ENCODE measurements around the gene XPNPEP3.

The XPNPEP3 gene

DNA sequence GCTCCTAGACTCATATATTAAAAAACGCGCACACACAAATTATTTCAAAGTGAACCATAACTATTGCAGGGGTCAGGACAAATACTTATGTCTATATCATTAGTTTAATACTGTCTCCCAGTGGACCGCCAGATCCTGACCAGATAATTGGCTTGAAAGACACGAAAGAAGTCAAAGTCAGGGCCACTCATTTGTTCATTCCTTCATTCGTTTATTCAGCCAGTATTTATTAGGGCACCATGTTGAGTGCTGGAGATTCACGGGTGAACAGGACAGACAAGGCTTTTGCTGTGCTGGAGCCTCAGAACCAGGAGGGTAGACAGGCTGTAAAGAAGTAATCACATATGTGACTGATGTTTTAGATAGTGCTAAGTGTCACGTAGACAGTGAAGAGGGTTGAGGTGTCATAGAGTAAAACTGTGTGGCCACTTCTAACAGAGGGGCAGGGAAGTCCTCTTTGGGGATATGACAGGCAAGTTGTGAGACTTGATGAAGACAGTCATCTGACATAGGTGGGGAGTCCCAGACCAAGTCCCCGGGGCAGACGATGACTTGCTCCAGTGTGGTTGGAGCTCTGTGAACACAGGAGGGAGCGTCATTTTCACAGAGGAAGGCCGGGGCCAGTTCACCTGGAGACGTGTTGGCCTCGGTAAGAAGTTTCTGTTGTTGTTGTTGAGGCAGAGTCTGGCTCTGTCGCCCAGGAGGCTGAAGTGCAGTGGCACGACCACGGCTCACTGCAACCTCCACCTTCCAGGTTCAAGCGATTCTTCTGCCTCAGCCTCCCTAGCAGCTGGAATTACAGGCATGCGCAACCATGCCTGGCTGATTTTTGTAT lies 120.1 kb downstream of the XPNPEP3 start:
- H3K27ac ChIP-seq (ENCODE audit: extremely low read depth, low read depth, low read length) = no peak overlapping the region
- ChIA-PET POLR2A (no interaction called here), CTCF (interaction anchor here (0.6 kb wide), 2 partner anchors 120 to 376 kb away, joined by 3 read pairs; partner anchors contain the start of gene XPNPEP3)
- no peaks in the 10 kb centered on the region for H3K9me3 ChIP-seq (ENCODE audit: control insufficient read depth, insufficient read depth, low read depth, low read length)
- no peaks in the 10 kb centered on the region for H3K4me1 ChIP-seq (ENCODE audit: control insufficient read depth, insufficient read depth, low read length)
- TF ChIP-seq, protein P1, sequence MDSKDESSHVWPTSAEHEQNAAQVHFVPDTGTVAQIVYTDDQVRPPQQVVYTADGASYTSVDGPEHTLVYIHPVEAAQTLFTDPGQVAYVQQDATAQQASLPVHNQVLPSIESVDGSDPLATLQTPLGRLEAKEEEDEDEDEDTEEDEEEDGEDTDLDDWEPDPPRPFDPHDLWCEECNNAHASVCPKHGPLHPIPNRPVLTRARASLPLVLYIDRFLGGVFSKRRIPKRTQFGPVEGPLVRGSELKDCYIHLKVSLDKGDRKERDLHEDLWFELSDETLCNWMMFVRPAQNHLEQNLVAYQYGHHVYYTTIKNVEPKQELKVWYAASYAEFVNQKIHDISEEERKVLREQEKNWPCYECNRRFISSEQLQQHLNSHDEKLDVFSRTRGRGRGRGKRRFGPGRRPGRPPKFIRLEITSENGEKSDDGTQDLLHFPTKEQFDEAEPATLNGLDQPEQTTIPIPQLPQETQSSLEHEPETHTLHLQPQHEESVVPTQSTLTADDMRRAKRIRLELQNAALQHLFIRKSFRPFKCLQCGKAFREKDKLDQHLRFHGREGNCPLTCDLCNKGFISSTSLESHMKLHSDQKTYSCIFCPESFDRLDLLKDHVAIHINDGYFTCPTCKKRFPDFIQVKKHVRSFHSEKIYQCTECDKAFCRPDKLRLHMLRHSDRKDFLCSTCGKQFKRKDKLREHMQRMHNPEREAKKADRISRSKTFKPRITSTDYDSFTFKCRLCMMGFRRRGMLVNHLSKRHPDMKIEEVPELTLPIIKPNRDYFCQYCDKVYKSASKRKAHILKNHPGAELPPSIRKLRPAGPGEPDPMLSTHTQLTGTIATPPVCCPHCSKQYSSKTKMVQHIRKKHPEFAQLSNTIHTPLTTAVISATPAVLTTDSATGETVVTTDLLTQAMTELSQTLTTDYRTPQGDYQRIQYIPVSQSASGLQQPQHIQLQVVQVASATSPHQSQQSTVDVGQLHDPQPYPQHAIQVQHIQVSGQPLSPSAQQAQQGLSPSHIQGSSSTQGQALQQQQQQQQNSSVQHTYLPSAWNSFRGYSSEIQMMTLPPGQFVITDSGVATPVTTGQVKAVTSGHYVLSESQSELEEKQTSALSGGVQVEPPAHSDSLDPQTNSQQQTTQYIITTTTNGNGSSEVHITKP (tag by site-specific recombination; IDR thresholded peaks at IDR 0.05) = no peak
- no peak for TF ChIP-seq OVOL3 (tag by site-specific recombination; IDR thresholded peaks at IDR 0.05)
- TF ChIP-seq, protein P2, sequence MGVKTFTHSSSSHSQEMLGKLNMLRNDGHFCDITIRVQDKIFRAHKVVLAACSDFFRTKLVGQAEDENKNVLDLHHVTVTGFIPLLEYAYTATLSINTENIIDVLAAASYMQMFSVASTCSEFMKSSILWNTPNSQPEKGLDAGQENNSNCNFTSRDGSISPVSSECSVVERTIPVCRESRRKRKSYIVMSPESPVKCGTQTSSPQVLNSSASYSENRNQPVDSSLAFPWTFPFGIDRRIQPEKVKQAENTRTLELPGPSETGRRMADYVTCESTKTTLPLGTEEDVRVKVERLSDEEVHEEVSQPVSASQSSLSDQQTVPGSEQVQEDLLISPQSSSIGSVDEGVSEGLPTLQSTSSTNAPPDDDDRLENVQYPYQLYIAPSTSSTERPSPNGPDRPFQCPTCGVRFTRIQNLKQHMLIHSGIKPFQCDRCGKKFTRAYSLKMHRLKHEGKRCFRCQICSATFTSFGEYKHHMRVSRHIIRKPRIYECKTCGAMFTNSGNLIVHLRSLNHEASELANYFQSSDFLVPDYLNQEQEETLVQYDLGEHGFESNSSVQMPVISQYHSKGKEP (tag by site-specific recombination; IDR thresholded peaks at IDR 0.05) = no peak
- TF ChIP-seq, protein P3, sequence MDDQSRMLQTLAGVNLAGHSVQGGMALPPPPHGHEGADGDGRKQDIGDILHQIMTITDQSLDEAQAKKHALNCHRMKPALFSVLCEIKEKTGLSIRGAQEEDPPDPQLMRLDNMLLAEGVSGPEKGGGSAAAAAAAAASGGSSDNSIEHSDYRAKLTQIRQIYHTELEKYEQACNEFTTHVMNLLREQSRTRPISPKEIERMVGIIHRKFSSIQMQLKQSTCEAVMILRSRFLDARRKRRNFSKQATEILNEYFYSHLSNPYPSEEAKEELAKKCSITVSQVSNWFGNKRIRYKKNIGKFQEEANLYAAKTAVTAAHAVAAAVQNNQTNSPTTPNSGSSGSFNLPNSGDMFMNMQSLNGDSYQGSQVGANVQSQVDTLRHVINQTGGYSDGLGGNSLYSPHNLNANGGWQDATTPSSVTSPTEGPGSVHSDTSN (CRISPR knock-in tag; IDR thresholded peaks at IDR 0.05) = no peak
- H3K36me3 ChIP-seq (ENCODE audit: control insufficient read depth in 2 of 2, insufficient read depth in 1 of 2, low read length in 2 of 2) = peaks cover 2 to 12% of the 10 kb centered on the region in 2 experiments
- H3K4me3 ChIP-seq (ENCODE audit: low read depth, low read length) = no peak overlapping the region

- TF ChIP-seq, protein P4, sequence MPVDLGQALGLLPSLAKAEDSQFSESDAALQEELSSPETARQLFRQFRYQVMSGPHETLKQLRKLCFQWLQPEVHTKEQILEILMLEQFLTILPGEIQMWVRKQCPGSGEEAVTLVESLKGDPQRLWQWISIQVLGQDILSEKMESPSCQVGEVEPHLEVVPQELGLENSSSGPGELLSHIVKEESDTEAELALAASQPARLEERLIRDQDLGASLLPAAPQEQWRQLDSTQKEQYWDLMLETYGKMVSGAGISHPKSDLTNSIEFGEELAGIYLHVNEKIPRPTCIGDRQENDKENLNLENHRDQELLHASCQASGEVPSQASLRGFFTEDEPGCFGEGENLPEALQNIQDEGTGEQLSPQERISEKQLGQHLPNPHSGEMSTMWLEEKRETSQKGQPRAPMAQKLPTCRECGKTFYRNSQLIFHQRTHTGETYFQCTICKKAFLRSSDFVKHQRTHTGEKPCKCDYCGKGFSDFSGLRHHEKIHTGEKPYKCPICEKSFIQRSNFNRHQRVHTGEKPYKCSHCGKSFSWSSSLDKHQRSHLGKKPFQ (tag by site-specific recombination; IDR thresholded peaks at IDR 0.05) = no peak
- TF ChIP-seq ZNF596 (tag by site-specific recombination; IDR thresholded peaks at IDR 0.05) (no peak), ZNF48 (tag by site-specific recombination; IDR thresholded peaks at IDR 0.05) (no peak)
- H3K27ac ChIP-seq (ENCODE audit: extremely low read depth, low read depth, low read length) = no peak overlapping the region
- H3K36me3 ChIP-seq (ENCODE audit: control insufficient read depth in 2 of 2, insufficient read depth in 1 of 2, low read length in 2 of 2) = no peaks in the 10 kb centered on the region
- H3K4me1 ChIP-seq (ENCODE audit: control insufficient read depth, insufficient read depth, low read length) = no peaks in the 10 kb centered on the region
- H3K9me3 ChIP-seq (ENCODE audit: control insufficient read depth, insufficient read depth, low read depth, low read length) = no peaks in the 10 kb centered on the region
- CTCF ChIA-PET = no interaction called here
- POLR2A ChIA-PET = interaction anchor here (2.2 kb wide), 1 partner anchor 27 kb away, joined by 8 read pairs; no protein-coding TSS in a partner anchor
- H3K4me3 ChIP-seq (ENCODE audit: low read depth, low read length) = no peak overlapping the region
These were observed 122.2 kb downstream of the XPNPEP3 start for GRCh38 chr22:40979198-40979597.

DNA sequence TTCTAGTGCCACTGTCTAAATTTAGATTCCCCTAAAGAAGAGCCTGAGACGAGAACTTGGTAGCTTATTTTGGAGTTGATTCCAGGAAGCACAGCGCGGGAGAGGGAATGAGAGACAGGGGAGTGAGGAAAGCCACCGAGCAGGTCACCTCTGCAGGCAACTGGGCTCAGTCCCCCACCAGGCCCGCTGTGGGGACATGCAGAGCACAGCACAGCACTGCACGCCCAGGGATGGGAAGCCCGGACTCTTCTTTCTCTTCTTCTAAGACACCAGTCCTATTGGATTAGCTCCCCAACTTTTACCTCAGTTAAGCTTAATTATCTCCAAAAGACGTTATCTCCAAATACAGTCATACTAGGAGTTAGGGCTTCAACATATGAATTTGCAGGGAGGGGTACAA lies 122.9 kb downstream of the XPNPEP3 start:
- Histone ChIP-seq H3K4me3 (ENCODE audit: low read depth, low read length) (no peak overlapping the region), H3K27ac (ENCODE audit: extremely low read depth, low read depth, low read length) (no peak overlapping the region), H3K36me3 (ENCODE audit: control insufficient read depth in 2 of 2, insufficient read depth in 1 of 2, low read length in 2 of 2) (no peaks in the 10 kb centered on the region), H3K4me1 (ENCODE audit: control insufficient read depth, insufficient read depth, low read length) (no peaks in the 10 kb centered on the region), H3K9me3 (ENCODE audit: control insufficient read depth, insufficient read depth, low read depth, low read length) (no peaks in the 10 kb centered on the region)
- POLR2A ChIA-PET = interaction anchor here (1.3 to 2.2 kb wide), 2 partner anchors 28 to 29 kb away, joined by 3 to 8 read pairs; partner anchors contain the start of gene RBX1
- CTCF ChIA-PET = interaction anchor here (0.5 kb wide), 2 partner anchors 10 to 117 kb away, joined by 3 to 6 read pairs; no protein-coding TSS in a partner anchor
- TF ChIP-seq, protein P2 (tag by site-specific recombination; IDR thresholded peaks at IDR 0.05) = no peak
- TF ChIP-seq, protein P5, sequence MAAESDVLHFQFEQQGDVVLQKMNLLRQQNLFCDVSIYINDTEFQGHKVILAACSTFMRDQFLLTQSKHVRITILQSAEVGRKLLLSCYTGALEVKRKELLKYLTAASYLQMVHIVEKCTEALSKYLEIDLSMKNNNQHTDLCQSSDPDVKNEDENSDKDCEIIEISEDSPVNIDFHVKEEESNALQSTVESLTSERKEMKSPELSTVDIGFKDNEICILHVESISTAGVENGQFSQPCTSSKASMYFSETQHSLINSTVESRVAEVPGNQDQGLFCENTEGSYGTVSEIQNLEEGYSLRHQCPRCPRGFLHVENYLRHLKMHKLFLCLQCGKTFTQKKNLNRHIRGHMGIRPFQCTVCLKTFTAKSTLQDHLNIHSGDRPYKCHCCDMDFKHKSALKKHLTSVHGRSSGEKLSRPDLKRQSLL (tag by site-specific recombination; IDR thresholded peaks at IDR 0.05) = no peak
- TF ChIP-seq ZNF792 (tag by site-specific recombination; IDR thresholded peaks at IDR 0.05) (no peak), ZNF558 (tag by site-specific recombination; IDR thresholded peaks at IDR 0.05) (no peak), ZNF174 (tag by site-specific recombination; IDR thresholded peaks at IDR 0.05) (no peak), ZFP69B (tag by site-specific recombination; IDR thresholded peaks at IDR 0.05) (no peak), HOXC10 (CRISPR knock-in tag; IDR thresholded peaks at IDR 0.05) (no peak)
- TF ChIP-seq, protein P6, sequence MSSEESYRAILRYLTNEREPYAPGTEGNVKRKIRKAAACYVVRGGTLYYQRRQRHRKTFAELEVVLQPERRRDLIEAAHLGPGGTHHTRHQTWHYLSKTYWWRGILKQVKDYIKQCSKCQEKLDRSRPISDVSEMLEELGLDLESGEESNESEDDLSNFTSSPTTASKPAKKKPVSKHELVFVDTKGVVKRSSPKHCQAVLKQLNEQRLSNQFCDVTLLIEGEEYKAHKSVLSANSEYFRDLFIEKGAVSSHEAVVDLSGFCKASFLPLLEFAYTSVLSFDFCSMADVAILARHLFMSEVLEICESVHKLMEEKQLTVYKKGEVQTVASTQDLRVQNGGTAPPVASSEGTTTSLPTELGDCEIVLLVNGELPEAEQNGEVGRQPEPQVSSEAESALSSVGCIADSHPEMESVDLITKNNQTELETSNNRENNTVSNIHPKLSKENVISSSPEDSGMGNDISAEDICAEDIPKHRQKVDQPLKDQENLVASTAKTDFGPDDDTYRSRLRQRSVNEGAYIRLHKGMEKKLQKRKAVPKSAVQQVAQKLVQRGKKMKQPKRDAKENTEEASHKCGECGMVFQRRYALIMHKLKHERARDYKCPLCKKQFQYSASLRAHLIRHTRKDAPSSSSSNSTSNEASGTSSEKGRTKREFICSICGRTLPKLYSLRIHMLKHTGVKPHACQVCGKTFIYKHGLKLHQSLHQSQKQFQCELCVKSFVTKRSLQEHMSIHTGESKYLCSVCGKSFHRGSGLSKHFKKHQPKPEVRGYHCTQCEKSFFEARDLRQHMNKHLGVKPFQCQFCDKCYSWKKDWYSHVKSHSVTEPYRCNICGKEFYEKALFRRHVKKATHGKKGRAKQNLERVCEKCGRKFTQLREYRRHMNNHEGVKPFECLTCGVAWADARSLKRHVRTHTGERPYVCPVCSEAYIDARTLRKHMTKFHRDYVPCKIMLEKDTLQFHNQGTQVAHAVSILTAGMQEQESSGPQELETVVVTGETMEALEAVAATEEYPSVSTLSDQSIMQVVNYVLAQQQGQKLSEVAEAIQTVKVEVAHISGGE (tag by site-specific recombination; conservative IDR thresholded peaks at IDR 0.05; ENCODE audit: low read depth) = no peak
